ENCODE data around the gene SCEL. TPM values are rescaled to one million over a fixed set of nuclear protein-coding genes. Genes with fewer than 3 reads are reported as not detected.

Gene SCEL
- total RNA-seq, 1 experiment from 2014 or later = 0.07 TPM

GRCh38 chr13:77620138-77620537 is 84.6 kb downstream of the SCEL start:
- intact Hi-C loops (cut with micrococcal nuclease) = no loop called here
- Histone ChIP-seq H3K79me2 (ENCODE audit: insufficient read depth, low read length) (no peaks in the 10 kb centered on the region), H3K36me3 (ENCODE audit: control insufficient read depth in 1 of 2, insufficient read depth in 2 of 2, low read length in 2 of 2) (no peaks in the 10 kb centered on the region), H2AFZ (ENCODE audit: low read depth, low read length, poor library complexity, severe bottlenecking) (no peak overlapping the region), H3K27me3 (ENCODE audit: insufficient read depth, low read length) (no peaks in the 10 kb centered on the region), H3K9me2 (ENCODE audit: insufficient read depth) (no peaks in the 10 kb centered on the region), H3K4me1 (ENCODE audit: control insufficient read depth in 1 of 2, insufficient read depth in 2 of 2, low read length in 2 of 2) (no peaks in the 10 kb centered on the region), H3K9me3 (ENCODE audit: control insufficient read depth in 1 of 2, insufficient read depth in 1 of 2, low read depth in 1 of 2, low read length in 2 of 2) (no peaks in the 10 kb centered on the region), H3K27ac (ENCODE audit: low read depth, low read length) (no peak overlapping the region), H4K20me1 (ENCODE audit: insufficient read depth) (no peaks in the 10 kb centered on the region), H3K4me3 (replicated peaks in 1 of 2; ENCODE audit: low read depth in 1 of 2, low read length in 2 of 2) (no peak overlapping the region), H3K4me2 (ENCODE audit: low read length) (no peak overlapping the region), H3K9ac (ENCODE audit: low read length) (no peak overlapping the region)
- no TSS peak for BruUV-seq (replicated peaks)
- RAD21 ChIA-PET (ENCODE audit: low non-redundant PET in 1 of 2, low total read pairs in 2 of 2, uncharacterized antibody in 2 of 2, unreplicated experiment in 2 of 2) = no interaction called here
- ATAC-seq = no peak
- CTCF ChIA-PET = no interaction called here
- DNase-seq (ENCODE audit: low read depth, low spot score) = no peak
- POLR2A ChIA-PET = no interaction called here
- TF ChIP-seq TCF7L2 (IDR thresholded peaks at IDR 0.05; ENCODE audit: borderline replicate concordance, extremely low read depth, insufficient read depth, insufficient read length) (no peak), ZNF274 (IDR thresholded peaks at IDR 0.05; ENCODE audit: low read depth, low read length) (no peak)
- TF ChIP-seq, protein P1, sequence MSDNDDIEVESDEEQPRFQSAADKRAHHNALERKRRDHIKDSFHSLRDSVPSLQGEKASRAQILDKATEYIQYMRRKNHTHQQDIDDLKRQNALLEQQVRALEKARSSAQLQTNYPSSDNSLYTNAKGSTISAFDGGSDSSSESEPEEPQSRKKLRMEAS (IDR thresholded peaks at IDR 0.05) = no peak

DNA sequence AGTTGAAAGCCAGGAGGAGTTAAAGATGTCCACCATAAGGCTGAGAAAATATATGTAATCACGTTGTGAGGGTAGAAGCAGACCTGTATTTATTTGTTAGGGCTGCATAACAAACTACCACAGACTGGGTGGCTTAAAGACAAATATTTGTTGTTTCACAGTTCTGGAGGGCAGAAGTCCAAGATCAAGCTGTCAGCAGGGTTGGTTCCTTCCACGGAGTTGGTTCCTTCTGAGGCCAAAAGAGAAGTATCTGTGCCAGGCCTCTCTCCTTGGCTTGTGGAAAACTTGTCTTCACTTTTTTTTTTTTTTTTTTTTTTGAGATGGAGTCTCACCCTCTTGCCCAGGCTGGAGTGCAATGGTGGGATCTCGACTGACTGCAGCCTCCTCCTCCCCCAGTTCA is 88.3 kb downstream of the SCEL start:
- no peak overlapping the region for H3K27ac ChIP-seq (ENCODE audit: low read depth, low read length)
- no peaks in the 10 kb centered on the region for H4K20me1 ChIP-seq (ENCODE audit: insufficient read depth)
- H3K4me3 ChIP-seq (replicated peaks in 1 of 2; ENCODE audit: low read depth in 1 of 2, low read length in 2 of 2) = no peak overlapping the region
- no peaks in the 10 kb centered on the region for H3K9me2 ChIP-seq (ENCODE audit: insufficient read depth)
- no peak overlapping the region for H2AFZ ChIP-seq (ENCODE audit: low read depth, low read length, poor library complexity, severe bottlenecking)
- no peak overlapping the region for H3K4me2 ChIP-seq (ENCODE audit: low read length)
- H3K9me3 ChIP-seq (ENCODE audit: control insufficient read depth in 1 of 2, insufficient read depth in 1 of 2, low read depth in 1 of 2, low read length in 2 of 2) = no peaks in the 10 kb centered on the region
- H3K27me3 ChIP-seq (ENCODE audit: insufficient read depth, low read length) = no peaks in the 10 kb centered on the region
- intact Hi-C loops (cut with micrococcal nuclease) = no loop called here
- no peaks in the 10 kb centered on the region for H3K79me2 ChIP-seq (ENCODE audit: insufficient read depth, low read length)
- ChIA-PET POLR2A (no interaction called here), CTCF (interaction anchor here (1.3 kb wide), 1 partner anchor 30 kb away, joined by 3 read pairs; no protein-coding TSS in a partner anchor), RAD21 (ENCODE audit: low non-redundant PET in 1 of 2, low total read pairs in 2 of 2, uncharacterized antibody in 2 of 2, unreplicated experiment in 2 of 2) (no interaction called here)
- BruUV-seq (replicated peaks) = no TSS peak
- no peak for DNase-seq (ENCODE audit: low read depth, low spot score)
- no peaks in the 10 kb centered on the region for H3K4me1 ChIP-seq (ENCODE audit: control insufficient read depth in 1 of 2, insufficient read depth in 2 of 2, low read length in 2 of 2)
- no peak overlapping the region for H3K9ac ChIP-seq (ENCODE audit: low read length)
- no peak for ATAC-seq
- H3K36me3 ChIP-seq (ENCODE audit: control insufficient read depth in 1 of 2, insufficient read depth in 2 of 2, low read length in 2 of 2) = no peaks in the 10 kb centered on the region
- TF ChIP-seq ZFX (IDR thresholded peaks at IDR 0.05) = no peak
- TF ChIP-seq YY1 (IDR thresholded peaks at IDR 0.05; ENCODE audit: extremely low read depth, insufficient replicate concordance, low read depth, low read length) = no peak
- TF ChIP-seq SRF (IDR thresholded peaks at IDR 0.05; ENCODE audit: low read depth) = no peak
